ENCODE results near the gene CST1. TPM values are rescaled to one million over a fixed set of nuclear protein-coding genes. Genes with fewer than 3 reads are reported as not detected.
"Not testable (repeated sequence)": the region's sequence is repeated elsewhere in the genome, so short reads cannot be mapped to it uniquely, and the experiment has no call there.

CST1 gene
- total RNA-seq, 4 donors from 2014 or later, result not detected

- H3K27ac ChIP-seq, result no peak overlapping the region
- in situ Hi-C loops (cut with MboI; ENCODE audit: low sequenced_read_pairs in 4 of 4), result loop anchor here in 1 of 4 donors (25.0 kb wide), 1 partner anchor 104 kb away; the partner anchor contains the start of gene CST5
- no peak for TF ChIP-seq POLR2A (IDR thresholded peaks at IDR 0.05)
- no peak for TF ChIP-seq CTCF (IDR thresholded peaks at IDR 0.05 in 4 of 5, conservative IDR thresholded peaks at IDR 0.05 in 1 of 5)
- intact Hi-C loops (cut with DNase I; ENCODE audit: low total_unique reads), result no loop called here
- ATAC-seq (no peak), DNase-seq (no peak)
- no peaks in the 10 kb centered on the region for H3K4me1 ChIP-seq
- no peaks in the 10 kb centered on the region for H3K9me3 ChIP-seq
- H3K4me3 ChIP-seq, result no peak overlapping the region
- H3K27me3 ChIP-seq, result no peaks in the 10 kb centered on the region
- no peaks in the 10 kb centered on the region for H3K36me3 ChIP-seq
Observed at GRCh38 chr20:23783447-23783846, 32.7 kb upstream of the CST1 start.

- H3K9me3 ChIP-seq, result no peaks in the 10 kb centered on the region
- intact Hi-C loops (cut with DNase I; ENCODE audit: low total_unique reads) (no loop called here), in situ Hi-C loops (cut with MboI; ENCODE audit: low sequenced_read_pairs in 4 of 4) (loop anchor here in 1 of 4 donors (25.0 kb wide), 1 partner anchor 105 kb away; the partner anchor contains the start of gene CST5)
- H3K27ac ChIP-seq, result no peak overlapping the region
- H3K27me3 ChIP-seq, result no peaks in the 10 kb centered on the region
- DNase-seq, result no peak
- H3K4me3 ChIP-seq, result no peak overlapping the region
- ATAC-seq, result no peak
- TF ChIP-seq POLR2A (IDR thresholded peaks at IDR 0.05), result no peak
- peak in 2 of 5 experiments; percentile 22 to 34 for TF ChIP-seq CTCF (IDR thresholded peaks at IDR 0.05 in 4 of 5, conservative IDR thresholded peaks at IDR 0.05 in 1 of 5)
- no peaks in the 10 kb centered on the region for H3K36me3 ChIP-seq
- no peaks in the 10 kb centered on the region for H3K4me1 ChIP-seq
Observed at GRCh38 chr20:23782366-23782983, 31.7 kb upstream of the CST1 start.

GRCh38 chr20:23778676-23779075 lies 27.9 kb upstream of the CST1 start:
- H3K27me3 ChIP-seq; ATAC-seq; H3K36me3 ChIP-seq; DNase-seq; H3K27ac ChIP-seq; H3K4me1 ChIP-seq; intact Hi-C loops (cut with DNase I; ENCODE audit: low total_unique reads); H3K4me3 ChIP-seq; H3K9me3 ChIP-seq: not testable (repeated sequence)
- in situ Hi-C loops (cut with MboI; ENCODE audit: low sequenced_read_pairs in 4 of 4), result loop anchor here in 1 of 4 donors (25.0 kb wide), 1 partner anchor 109 kb away; the partner anchor contains the start of gene CST5

- intact Hi-C loops (cut with DNase I; ENCODE audit: low total_unique reads); DNase-seq; H3K4me3 ChIP-seq; H3K27me3 ChIP-seq; H3K4me1 ChIP-seq; H3K9me3 ChIP-seq; H3K27ac ChIP-seq; H3K36me3 ChIP-seq; ATAC-seq: not testable (repeated sequence)
- in situ Hi-C loops (cut with MboI; ENCODE audit: low sequenced_read_pairs in 4 of 4), result loop anchor here in 1 of 4 donors (25.0 kb wide), 1 partner anchor 110 kb away; the partner anchor contains the start of gene CST5
Observed at GRCh38 chr20:23777380-23777779, 26.6 kb upstream of the CST1 start.

GRCh38 chr20:23776067-23776771 lies 25.5 kb upstream of the CST1 start:
- no peaks in the 10 kb centered on the region for H3K4me1 ChIP-seq
- in situ Hi-C loops (cut with MboI; ENCODE audit: low sequenced_read_pairs in 4 of 4), result loop anchor here in 1 of 4 donors (25.0 kb wide), 1 partner anchor 111 kb away; the partner anchor contains the start of gene CST5
- no peaks in the 10 kb centered on the region for H3K9me3 ChIP-seq
- no peaks in the 10 kb centered on the region for H3K27me3 ChIP-seq
- no peaks in the 10 kb centered on the region for H3K36me3 ChIP-seq
- no peak overlapping the region for H3K27ac ChIP-seq
- intact Hi-C loops (cut with DNase I; ENCODE audit: low total_unique reads), result no loop called here
- no peak for DNase-seq
- ATAC-seq, result no peak
- H3K4me3 ChIP-seq, result no peak overlapping the region
- TF ChIP-seq POLR2A (IDR thresholded peaks at IDR 0.05) (no peak), CTCF (IDR thresholded peaks at IDR 0.05 in 4 of 5, conservative IDR thresholded peaks at IDR 0.05 in 1 of 5) (no peak)
